ENCODE results near the gene DOCK10. TPM values are rescaled to one million over a fixed set of nuclear protein-coding genes. Genes with fewer than 3 reads are reported as not detected.

The DOCK10 gene
- total and polyA plus RNA-seq, 2 experiments from 2014 or later, result 1.1 to 3.2 TPM

GRCh38 chr2:225030893-225031292, 11.4 kb downstream of the DOCK10 start:
- DNase-seq (ENCODE audit: low spot score), result no peak
- H3K4me1 ChIP-seq (ENCODE audit: insufficient read depth), result no peaks in the 10 kb centered on the region
- no peaks in the 10 kb centered on the region for H3K9me3 ChIP-seq (ENCODE audit: low read depth)
- no peak overlapping the region for H3K4me2 ChIP-seq
- H3K79me2 ChIP-seq, result no peaks in the 10 kb centered on the region
- H4K20me1 ChIP-seq (ENCODE audit: insufficient read depth, poor library complexity, severe bottlenecking), result no peaks in the 10 kb centered on the region
- no peaks in the 10 kb centered on the region for H3K36me3 ChIP-seq (replicated peaks; ENCODE audit: insufficient read depth, low read depth)
- H3K4me3 ChIP-seq, result no peak overlapping the region
- no peak for TF ChIP-seq CTCF (IDR thresholded peaks at IDR 0.05; ENCODE audit: poor library complexity)
- TF ChIP-seq EZH2phosphoT487 (IDR thresholded peaks at IDR 0.05; ENCODE audit: low read depth, severe bottlenecking, unreplicated experiment), result no peak
- TF ChIP-seq EZH2 (IDR thresholded peaks at IDR 0.05; ENCODE audit: borderline replicate concordance), result no peak
- 97% methylated on average over 1 of the region's 1 CpG for WGBS (ENCODE audit: low lambda C conversion rate, missing lambda C conversion rate)
- no peaks in the 10 kb centered on the region for H3K9me2 ChIP-seq (replicated peaks; ENCODE audit: insufficient read depth)
- no peak overlapping the region for H2AFZ ChIP-seq
- H3K27me3 ChIP-seq, result peaks cover 40% of the 10 kb centered on the region
- H3K27ac ChIP-seq, result no peak overlapping the region

- Histone ChIP-seq H3K9me3 (ENCODE audit: low read depth) (no peaks in the 10 kb centered on the region), H3K4me1 (ENCODE audit: insufficient read depth) (no peaks in the 10 kb centered on the region), H3K27ac (no peak overlapping the region), H3K79me2 (no peaks in the 10 kb centered on the region), H3K4me3 (no peak overlapping the region), H3K27me3 (peaks cover 39% of the 10 kb centered on the region), H4K20me1 (ENCODE audit: insufficient read depth, poor library complexity, severe bottlenecking) (no peaks in the 10 kb centered on the region), H3K4me2 (no peak overlapping the region), H2AFZ (no peak overlapping the region), H3K9me2 (replicated peaks; ENCODE audit: insufficient read depth) (no peaks in the 10 kb centered on the region), H3K36me3 (replicated peaks; ENCODE audit: insufficient read depth, low read depth) (no peaks in the 10 kb centered on the region)
- DNase-seq (ENCODE audit: low spot score), result no peak
- 84% methylated on average over 8 of the region's 8 CpGs for WGBS (ENCODE audit: low lambda C conversion rate, missing lambda C conversion rate)
- TF ChIP-seq EZH2phosphoT487 (IDR thresholded peaks at IDR 0.05; ENCODE audit: low read depth, severe bottlenecking, unreplicated experiment) (no peak), CTCF (IDR thresholded peaks at IDR 0.05; ENCODE audit: poor library complexity) (no peak), EZH2 (IDR thresholded peaks at IDR 0.05; ENCODE audit: borderline replicate concordance) (no peak)
Measured at GRCh38 chr2:225030203-225030602, 12.1 kb downstream of the DOCK10 start.

GRCh38 chr2:225028572-225028971, 13.7 kb downstream of the DOCK10 start:
- no peaks in the 10 kb centered on the region for H3K9me3 ChIP-seq (ENCODE audit: low read depth)
- peaks cover 25% of the 10 kb centered on the region for H3K27me3 ChIP-seq
- no peaks in the 10 kb centered on the region for H3K9me2 ChIP-seq (replicated peaks; ENCODE audit: insufficient read depth)
- no peaks in the 10 kb centered on the region for H3K4me1 ChIP-seq (ENCODE audit: insufficient read depth)
- no peaks in the 10 kb centered on the region for H3K36me3 ChIP-seq (replicated peaks; ENCODE audit: insufficient read depth, low read depth)
- no peak for DNase-seq (ENCODE audit: low spot score)
- no peak overlapping the region for H3K4me3 ChIP-seq
- H3K4me2 ChIP-seq, result no peak overlapping the region
- no peak overlapping the region for H2AFZ ChIP-seq
- H3K79me2 ChIP-seq, result no peaks in the 10 kb centered on the region
- no peak overlapping the region for H3K27ac ChIP-seq
- 79% methylated on average over 3 of the region's 3 CpGs for WGBS (ENCODE audit: low lambda C conversion rate, missing lambda C conversion rate)
- TF ChIP-seq EZH2 (IDR thresholded peaks at IDR 0.05; ENCODE audit: borderline replicate concordance) (no peak), EZH2phosphoT487 (IDR thresholded peaks at IDR 0.05; ENCODE audit: low read depth, severe bottlenecking, unreplicated experiment) (no peak), CTCF (IDR thresholded peaks at IDR 0.05; ENCODE audit: poor library complexity) (no peak)
- H4K20me1 ChIP-seq (ENCODE audit: insufficient read depth, poor library complexity, severe bottlenecking), result no peaks in the 10 kb centered on the region
